ENCODE measurements around the gene DIS3L2. TPM values are rescaled to one million over a fixed set of nuclear protein-coding genes. Genes with fewer than 3 reads are reported as not detected.

DIS3L2 gene
- total and polyA plus RNA-seq, 2 of the 4 experiments (the other 2 are of a cell fraction) = 14.7 to 19.2 TPM

DNA sequence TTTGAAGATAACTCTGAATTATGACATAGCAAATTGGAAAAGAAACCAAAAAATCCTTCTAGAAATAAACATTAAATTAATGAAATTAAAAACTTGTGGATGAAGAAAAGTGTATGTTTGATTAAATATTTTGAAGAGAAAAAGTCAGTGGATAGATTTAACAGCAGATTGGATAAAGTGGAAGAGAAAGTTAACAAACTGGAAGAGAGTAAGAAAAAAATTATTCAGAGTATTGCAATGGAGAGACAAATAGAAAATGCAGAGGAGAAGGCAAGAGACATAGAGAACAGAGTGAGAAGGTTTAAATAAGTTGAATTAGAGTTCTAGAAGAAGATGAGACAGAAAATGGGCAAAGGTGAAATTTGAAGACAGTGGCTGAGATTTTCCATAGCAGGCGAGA is 162.8 kb downstream of the DIS3L2 start:
- ChIA-PET CTCF (interaction anchor here (0.6 kb wide), 1 partner anchor 29 kb away, joined by 4 read pairs; no protein-coding TSS in a partner anchor), POLR2A (ENCODE audit: unreplicated experiment) (no interaction called here)
- Histone ChIP-seq H3K9me1 (ENCODE audit: insufficient read depth, low read length) (peaks cover 3% of the 10 kb centered on the region; the same call in 1 of the 2 replicates), H3K4ac (ENCODE audit: low read depth, low read length) (no peak overlapping the region), H3K14ac (replicated peaks; ENCODE audit: low read depth, low read length) (no peak overlapping the region), H2AFZ (replicated peaks; ENCODE audit: low read length, poor library complexity) (no peak overlapping the region), H3K4me2 (ENCODE audit: low read depth, low read length) (no peak overlapping the region), H3K56ac (ENCODE audit: extremely low read depth, insufficient read depth, low read length) (no peak overlapping the region), H3K27me3 (ENCODE audit: control insufficient read depth, insufficient read depth, low read length) (no peaks in the 10 kb centered on the region), H3K79me1 (ENCODE audit: low read depth in 1 of 2, low read length in 2 of 2) (no peaks in the 10 kb centered on the region; a peak in 1 of 4 replicates), H2BK20ac (ENCODE audit: low read depth, low read length) (no peak overlapping the region), H3K27ac (ENCODE audit: insufficient read depth, low read length) (no peak overlapping the region), H3K18ac (ENCODE audit: low read depth, low read length) (no peak overlapping the region), H2BK120ac (ENCODE audit: low read depth, low read length) (no peak overlapping the region), H3K9ac (ENCODE audit: low read depth, low read length) (no peak overlapping the region), H3K4me1 (ENCODE audit: control insufficient read depth, insufficient read depth, low read length) (no peaks in the 10 kb centered on the region), H3K23ac (ENCODE audit: low read depth, low read length) (no peak overlapping the region), H2AK9ac (replicated peaks; ENCODE audit: low read depth, low read length, poor library complexity) (no peak overlapping the region), H3K9me3 (ENCODE audit: control insufficient read depth, insufficient read depth, low read length) (no peaks in the 10 kb centered on the region), H4K91ac (ENCODE audit: insufficient read depth, low read depth, low read length) (no peak overlapping the region), H4K8ac (ENCODE audit: low read depth in 2 of 2, low read length in 2 of 2) (no peak overlapping the region), H2BK15ac (ENCODE audit: low read depth, low read length) (no peak overlapping the region), H2AK5ac (ENCODE audit: low read depth, low read length) (no peak overlapping the region), H3K36me3 (ENCODE audit: control insufficient read depth, insufficient read depth, low read length) (no peaks in the 10 kb centered on the region), H4K5ac (ENCODE audit: low read depth, low read length) (no peak overlapping the region), H3K4me3 (ENCODE audit: insufficient read depth, low read depth, low read length) (no peak overlapping the region), H4K20me1 (ENCODE audit: insufficient read depth, low read length) (peaks cover 7% of the 10 kb centered on the region; the same call in 1 of the 2 replicates), H2BK5ac (ENCODE audit: low read depth, low read length, poor library complexity, severe bottlenecking) (no peak overlapping the region)
- ATAC-seq (ENCODE audit: low read depth) = no peak
- dilution Hi-C loops (cut with HindIII; ENCODE audit: low sequenced_read_pairs, unreplicated experiment) (no loop called here), intact Hi-C loops (cut with micrococcal nuclease) (no loop called here), in situ Hi-C loops (cut with MboI; ENCODE audit: low sequenced_read_pairs) (no loop called here)
- TF ChIP-seq CHD1 (IDR thresholded peaks at IDR 0.05; ENCODE audit: low read depth, low read length) = no peak
- TF ChIP-seq, protein P1, sequence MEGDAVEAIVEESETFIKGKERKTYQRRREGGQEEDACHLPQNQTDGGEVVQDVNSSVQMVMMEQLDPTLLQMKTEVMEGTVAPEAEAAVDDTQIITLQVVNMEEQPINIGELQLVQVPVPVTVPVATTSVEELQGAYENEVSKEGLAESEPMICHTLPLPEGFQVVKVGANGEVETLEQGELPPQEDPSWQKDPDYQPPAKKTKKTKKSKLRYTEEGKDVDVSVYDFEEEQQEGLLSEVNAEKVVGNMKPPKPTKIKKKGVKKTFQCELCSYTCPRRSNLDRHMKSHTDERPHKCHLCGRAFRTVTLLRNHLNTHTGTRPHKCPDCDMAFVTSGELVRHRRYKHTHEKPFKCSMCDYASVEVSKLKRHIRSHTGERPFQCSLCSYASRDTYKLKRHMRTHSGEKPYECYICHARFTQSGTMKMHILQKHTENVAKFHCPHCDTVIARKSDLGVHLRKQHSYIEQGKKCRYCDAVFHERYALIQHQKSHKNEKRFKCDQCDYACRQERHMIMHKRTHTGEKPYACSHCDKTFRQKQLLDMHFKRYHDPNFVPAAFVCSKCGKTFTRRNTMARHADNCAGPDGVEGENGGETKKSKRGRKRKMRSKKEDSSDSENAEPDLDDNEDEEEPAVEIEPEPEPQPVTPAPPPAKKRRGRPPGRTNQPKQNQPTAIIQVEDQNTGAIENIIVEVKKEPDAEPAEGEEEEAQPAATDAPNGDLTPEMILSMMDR (conservative IDR thresholded peaks at IDR 0.05; ENCODE audit: low read depth, low read length) = no peak
- TF ChIP-seq SMC3 (IDR thresholded peaks at IDR 0.05; ENCODE audit: low read depth, low read length) = no peak
- no peak for TF ChIP-seq MAFK (IDR thresholded peaks at IDR 0.05; ENCODE audit: low read depth, low read length)
- TF ChIP-seq MXI1 (IDR thresholded peaks at IDR 0.05; ENCODE audit: borderline replicate concordance, low read depth, low read length) = no peak
- no peak for TF ChIP-seq RFX5 (IDR thresholded peaks at IDR 0.05; ENCODE audit: low read depth, low read length)
- TF ChIP-seq POLR2A (IDR thresholded peaks at IDR 0.05; ENCODE audit: low read depth, low read length) = no peak
- BruUV-seq (replicated peaks) = no TSS peak
- DNase-seq = no peak
- no CpG with 5 or more reads among the region's 1 CpG for WGBS, 2 experiments (ENCODE audit: extremely low coverage in 2 of 2, insufficient read length in 1 of 2)
